Measurements from ENCODE around the gene ZCCHC10. TPM values are rescaled to one million over a fixed set of nuclear protein-coding genes. Genes with fewer than 3 reads are reported as not detected.
A peak's percentile ranks its signal among the peaks of the same experiment; 100 is the strongest.

Gene ZCCHC10
- total RNA-seq = 10 to 100 TPM in 3 of 4 donors, 1 to 10 TPM in 1; 7.0 to 29.7 (median 13.3) TPM

GRCh38 chr5:133025804-133026663, at the start of gene ZCCHC10:
Gene ZCCHC10 (minus strand): TSS chr5:133026549. CDS start chr5:133026537, 12 bp downstream.
- H3K36me3 ChIP-seq = peaks cover 0 to 20% (median 4%) of the 10 kb centered on the region in 3 donors
- H3K4me1 ChIP-seq = peaks cover 6 to 28% (median 7%) of the 10 kb centered on the region in 3 donors
- no peaks in the 10 kb centered on the region for H3K27me3 ChIP-seq
- no peaks in the 10 kb centered on the region for H3K9me3 ChIP-seq
- H3K27ac ChIP-seq = peak within 1 kb of the TSS; percentile 90 to 97 (median 93)
- peak within 1 kb of the TSS; percentile 72 to 94 (median 83) for H3K4me3 ChIP-seq
- WGBS, 2 donors = 0 to 1% methylated on average over 17 to 30 of the region's 53 CpGs
- TF ChIP-seq, protein P1, sequence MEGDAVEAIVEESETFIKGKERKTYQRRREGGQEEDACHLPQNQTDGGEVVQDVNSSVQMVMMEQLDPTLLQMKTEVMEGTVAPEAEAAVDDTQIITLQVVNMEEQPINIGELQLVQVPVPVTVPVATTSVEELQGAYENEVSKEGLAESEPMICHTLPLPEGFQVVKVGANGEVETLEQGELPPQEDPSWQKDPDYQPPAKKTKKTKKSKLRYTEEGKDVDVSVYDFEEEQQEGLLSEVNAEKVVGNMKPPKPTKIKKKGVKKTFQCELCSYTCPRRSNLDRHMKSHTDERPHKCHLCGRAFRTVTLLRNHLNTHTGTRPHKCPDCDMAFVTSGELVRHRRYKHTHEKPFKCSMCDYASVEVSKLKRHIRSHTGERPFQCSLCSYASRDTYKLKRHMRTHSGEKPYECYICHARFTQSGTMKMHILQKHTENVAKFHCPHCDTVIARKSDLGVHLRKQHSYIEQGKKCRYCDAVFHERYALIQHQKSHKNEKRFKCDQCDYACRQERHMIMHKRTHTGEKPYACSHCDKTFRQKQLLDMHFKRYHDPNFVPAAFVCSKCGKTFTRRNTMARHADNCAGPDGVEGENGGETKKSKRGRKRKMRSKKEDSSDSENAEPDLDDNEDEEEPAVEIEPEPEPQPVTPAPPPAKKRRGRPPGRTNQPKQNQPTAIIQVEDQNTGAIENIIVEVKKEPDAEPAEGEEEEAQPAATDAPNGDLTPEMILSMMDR (IDR thresholded peaks at IDR 0.05) = peak in 1 of 6 experiments; percentile 6
- TF ChIP-seq POLR2A (IDR thresholded peaks at IDR 0.05) = peak in 3 of 4 donors; percentile 21 to 70 (median 51)
- peak; percentile 44 for DNase-seq
- intact Hi-C loops (cut with DNase I) = no loop called here

DNA sequence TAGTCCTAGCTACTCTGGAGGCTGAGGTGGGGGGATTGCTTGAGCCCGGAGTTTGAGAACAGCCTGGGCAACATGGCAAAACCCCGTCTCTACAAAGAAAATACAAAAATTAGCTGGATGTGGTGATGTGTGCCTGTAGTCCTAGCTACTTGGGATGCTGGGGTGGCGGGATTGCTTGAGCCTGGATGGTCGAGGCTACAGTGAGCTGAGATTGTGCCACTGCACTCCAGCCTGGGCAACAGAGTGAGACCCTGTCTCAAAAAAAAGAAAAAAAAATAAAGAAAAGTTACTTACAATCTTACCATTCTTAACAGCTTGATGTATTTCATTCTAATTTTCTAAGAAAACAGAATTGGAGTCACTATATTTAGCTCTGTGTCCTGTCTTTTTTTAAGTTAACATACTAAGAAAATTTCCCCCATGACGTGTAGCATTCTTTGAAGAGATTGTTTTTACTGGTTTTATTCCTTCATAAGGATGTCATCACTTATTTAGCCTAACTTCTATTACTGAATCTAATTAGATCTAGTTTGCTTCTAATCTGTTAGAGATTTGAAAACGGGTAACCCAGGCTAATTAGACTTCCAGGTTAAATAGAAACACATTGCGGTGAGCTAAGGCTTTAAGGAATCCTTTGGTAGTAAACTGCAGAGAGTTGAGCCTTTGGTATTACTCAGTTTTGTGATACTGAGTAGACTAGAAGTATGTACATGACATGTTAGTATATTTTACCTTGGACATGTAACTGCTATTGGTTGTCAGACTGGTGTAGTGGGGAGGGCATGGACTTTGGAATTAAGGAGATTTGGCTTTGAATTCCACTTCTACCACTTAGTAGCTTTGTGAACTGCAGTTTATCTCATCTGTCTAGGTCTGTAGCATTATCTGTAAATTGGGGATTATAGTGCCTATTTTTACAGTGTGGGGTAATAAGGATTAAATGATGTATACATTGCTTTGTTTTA, 49.5 kb upstream of the ZCCHC10 start:
- no peak for DNase-seq
- H3K27ac ChIP-seq = peak overlapping the region in 1 of 4 donors; percentile 4
- no peaks in the 10 kb centered on the region for H3K9me3 ChIP-seq
- 72 to 74% methylated on average over 7 of the region's 7 CpGs for WGBS, 2 donors
- intact Hi-C loops (cut with DNase I) = no loop called here
- H3K4me1 ChIP-seq = peaks cover 0 to 11% (median 0%) of the 10 kb centered on the region in 3 donors
- TF ChIP-seq, protein P1 (IDR thresholded peaks at IDR 0.05) = no peak
- no peak for TF ChIP-seq POLR2A (IDR thresholded peaks at IDR 0.05)
- peaks cover 5 to 81% (median 8%) of the 10 kb centered on the region in 3 donors for H3K36me3 ChIP-seq
- no peaks in the 10 kb centered on the region for H3K27me3 ChIP-seq
- no peak overlapping the region for H3K4me3 ChIP-seq

GRCh38 chr5:133072021-133072420, 45.7 kb upstream of the ZCCHC10 start:
- 67 to 75% methylated on average over 4 of the region's 4 CpGs for WGBS, 2 donors
- Histone ChIP-seq H3K36me3 (peaks cover 0 to 96% (median 8%) of the 10 kb centered on the region in 3 donors), H3K4me1 (peaks cover 0 to 14% (median 0%) of the 10 kb centered on the region in 3 donors), H3K9me3 (no peaks in the 10 kb centered on the region), H3K4me3 (no peak overlapping the region), H3K27ac (peak overlapping the region in 3 of 4 donors; percentile 1 to 51 (median 19)), H3K27me3 (no peaks in the 10 kb centered on the region)
- TF ChIP-seq POLR2A (IDR thresholded peaks at IDR 0.05) = no peak
- TF ChIP-seq, protein P1 (IDR thresholded peaks at IDR 0.05) = no peak
- intact Hi-C loops (cut with DNase I) = no loop called here
- no peak for DNase-seq

DNA sequence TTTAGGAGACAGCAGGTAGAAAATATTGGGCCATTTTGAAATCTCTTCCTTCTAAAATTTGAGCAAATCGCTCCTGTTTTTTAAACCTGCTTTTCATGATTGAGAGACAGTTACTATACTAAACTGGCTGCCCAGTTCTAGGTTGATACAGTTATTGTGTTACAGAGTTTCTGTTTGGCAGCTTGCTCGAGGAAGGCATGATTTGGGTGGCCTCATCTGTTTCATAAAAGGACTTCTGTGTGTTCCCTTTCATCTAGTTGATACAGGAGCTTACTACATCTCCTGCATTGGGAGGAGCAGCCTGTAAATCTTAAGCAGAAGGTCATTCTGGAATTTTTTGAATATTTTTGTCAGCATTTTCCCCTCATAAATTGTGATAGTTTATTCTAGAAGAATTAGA, 39.7 kb upstream of the ZCCHC10 start:
- H3K27me3 ChIP-seq = no peaks in the 10 kb centered on the region
- TF ChIP-seq, protein P1 (IDR thresholded peaks at IDR 0.05) = no peak
- no peak for TF ChIP-seq POLR2A (IDR thresholded peaks at IDR 0.05)
- no peak for DNase-seq
- H3K9me3 ChIP-seq = no peaks in the 10 kb centered on the region
- 68 to 71% methylated on average over 2 of the region's 2 CpGs for whole genome bisulfite sequencing, 2 donors
- H3K4me1 ChIP-seq = peaks cover 9 to 62% (median 15%) of the 10 kb centered on the region in 3 donors
- H3K36me3 ChIP-seq = peaks cover 0 to 59% (median 0%) of the 10 kb centered on the region in 3 donors
- no peak overlapping the region for H3K4me3 ChIP-seq
- H3K27ac ChIP-seq = peak overlapping the region; percentile 46 to 82 (median 70)
- intact Hi-C loops (cut with DNase I) = no loop called here
